ENCODE measurements around the gene MIGA1. TPM values are rescaled to one million over a fixed set of nuclear protein-coding genes. Genes with fewer than 3 reads are reported as not detected.

The MIGA1 gene
- total and polyA plus RNA-seq, 7 donors, result 1.2 to 22.2 (median 18.8) TPM

DNA sequence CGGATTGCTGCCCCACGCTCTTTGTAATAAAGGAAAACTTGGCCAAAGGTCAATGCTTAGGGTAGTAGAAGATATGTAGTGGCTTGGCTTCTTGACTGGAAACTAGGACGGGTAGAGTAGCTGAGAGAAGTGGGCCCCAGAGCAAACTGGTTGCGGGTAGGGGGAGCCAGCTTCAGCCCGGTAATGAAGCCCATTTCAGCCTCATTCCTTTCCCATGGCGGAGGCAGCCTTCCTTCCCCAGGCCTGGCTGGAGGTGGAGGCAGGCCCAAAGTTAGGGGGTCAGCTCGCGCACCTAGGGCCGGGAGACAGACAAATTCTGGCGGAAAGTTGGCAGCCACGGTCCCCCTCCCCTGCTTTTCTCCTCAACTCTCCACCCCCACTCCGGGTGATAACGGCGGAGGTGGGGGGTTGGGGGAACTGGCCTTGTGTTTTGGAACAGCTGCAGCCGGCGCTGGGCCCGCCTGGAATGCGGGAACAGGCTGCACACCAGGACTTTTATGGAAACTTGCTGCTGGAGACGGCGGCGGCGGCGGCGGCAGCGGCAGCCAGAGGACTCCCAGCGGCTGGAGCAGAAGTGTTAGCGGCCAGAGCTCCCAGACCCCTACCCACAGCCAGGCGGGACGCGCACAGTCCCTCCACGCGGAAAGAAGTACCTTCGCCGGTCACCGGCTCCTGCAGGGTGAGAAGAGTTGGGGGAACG is 108.8 kb downstream of the MIGA1 start, which contains the start of gene NEXN:
Gene NEXN, plus strand, starts transcription at position 544 of the 700 bp plus-strand sequence. CDS start 27,483 bp downstream, outside the sequence.
- Histone ChIP-seq H3K9me3 (no peaks in the 10 kb centered on the region), H3K27me3 (no peaks in the 10 kb centered on the region), H3K27ac (peak within 1 kb of the TSS; percentile 86 to 98 (median 94)), H3K36me3 (no peaks in the 10 kb centered on the region), H3K4me1 (peaks cover 0 to 43% (median 24%) of the 10 kb centered on the region in 4 donors), H3K4me3 (peak within 1 kb of the TSS; percentile 84 to 92 (median 88))
- intact Hi-C loops (cut with DNase I), result loop anchor here (2.0 kb wide), 1 partner anchor 55 kb away; no protein-coding TSS in a partner anchor
- peak; percentile 93 for DNase-seq
- WGBS, 2 donors, result 11 to 17% methylated on average over 36 of the region's 36 CpGs
- peak; percentile 38 to 66 for TF ChIP-seq POLR2A (IDR thresholded peaks at IDR 0.05)
- TF ChIP-seq EP300 (IDR thresholded peaks at IDR 0.05), result peak in 3 of 4 donors; percentile 41 to 55 (median 45)
- TF ChIP-seq, protein P1, sequence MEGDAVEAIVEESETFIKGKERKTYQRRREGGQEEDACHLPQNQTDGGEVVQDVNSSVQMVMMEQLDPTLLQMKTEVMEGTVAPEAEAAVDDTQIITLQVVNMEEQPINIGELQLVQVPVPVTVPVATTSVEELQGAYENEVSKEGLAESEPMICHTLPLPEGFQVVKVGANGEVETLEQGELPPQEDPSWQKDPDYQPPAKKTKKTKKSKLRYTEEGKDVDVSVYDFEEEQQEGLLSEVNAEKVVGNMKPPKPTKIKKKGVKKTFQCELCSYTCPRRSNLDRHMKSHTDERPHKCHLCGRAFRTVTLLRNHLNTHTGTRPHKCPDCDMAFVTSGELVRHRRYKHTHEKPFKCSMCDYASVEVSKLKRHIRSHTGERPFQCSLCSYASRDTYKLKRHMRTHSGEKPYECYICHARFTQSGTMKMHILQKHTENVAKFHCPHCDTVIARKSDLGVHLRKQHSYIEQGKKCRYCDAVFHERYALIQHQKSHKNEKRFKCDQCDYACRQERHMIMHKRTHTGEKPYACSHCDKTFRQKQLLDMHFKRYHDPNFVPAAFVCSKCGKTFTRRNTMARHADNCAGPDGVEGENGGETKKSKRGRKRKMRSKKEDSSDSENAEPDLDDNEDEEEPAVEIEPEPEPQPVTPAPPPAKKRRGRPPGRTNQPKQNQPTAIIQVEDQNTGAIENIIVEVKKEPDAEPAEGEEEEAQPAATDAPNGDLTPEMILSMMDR (IDR thresholded peaks at IDR 0.05), result no peak
- peak; percentile 68 to 82 (median 77) for TF ChIP-seq POLR2AphosphoS5 (IDR thresholded peaks at IDR 0.05)

GRCh38 chr1:77888781-77889642 is 109.6 kb downstream of the MIGA1 start:
- peak overlapping the region; percentile 84 to 92 (median 88) for H3K4me3 ChIP-seq
- intact Hi-C loops (cut with DNase I), result loop anchor here (2.0 kb wide), 1 partner anchor 56 kb away; no protein-coding TSS in a partner anchor
- WGBS, 2 donors, result 2% methylated on average over 46 of the region's 46 CpGs
- TF ChIP-seq POLR2A (IDR thresholded peaks at IDR 0.05) (no peak), EP300 (IDR thresholded peaks at IDR 0.05) (no peak), POLR2AphosphoS5 (IDR thresholded peaks at IDR 0.05) (no peak)
- TF ChIP-seq, protein P1 (IDR thresholded peaks at IDR 0.05), result no peak
- peak; percentile 74 for DNase-seq
- H3K9me3 ChIP-seq, result no peaks in the 10 kb centered on the region
- H3K27me3 ChIP-seq, result no peaks in the 10 kb centered on the region
- H3K27ac ChIP-seq, result peak overlapping the region; percentile 86 to 98 (median 94)
- H3K36me3 ChIP-seq, result peaks cover 0 to 4% (median 3%) of the 10 kb centered on the region in 4 donors
- H3K4me1 ChIP-seq, result peaks cover 0 to 43% (median 27%) of the 10 kb centered on the region in 4 donors

- TF ChIP-seq EP300 (IDR thresholded peaks at IDR 0.05) (peak in 1 of 4 donors; percentile 44), POLR2A (IDR thresholded peaks at IDR 0.05) (no peak), POLR2AphosphoS5 (IDR thresholded peaks at IDR 0.05) (peak in 2 of 4 donors; percentile 7 to 42)
- peak overlapping the region; percentile 84 to 92 (median 88) for H3K4me3 ChIP-seq
- no peaks in the 10 kb centered on the region for H3K27me3 ChIP-seq
- H3K9me3 ChIP-seq, result no peaks in the 10 kb centered on the region
- H3K4me1 ChIP-seq, result peaks cover 0 to 43% (median 30%) of the 10 kb centered on the region in 4 donors
- no peak for DNase-seq
- WGBS, 2 donors, result 71 to 74% methylated on average over 7 of the region's 7 CpGs
- intact Hi-C loops (cut with DNase I), result loop anchor here (2.0 kb wide), 1 partner anchor 57 kb away; no protein-coding TSS in a partner anchor
- peak overlapping the region; percentile 86 to 98 (median 94) for H3K27ac ChIP-seq
- H3K36me3 ChIP-seq, result peaks cover 0 to 9% (median 5%) of the 10 kb centered on the region in 4 donors
Measured at GRCh38 chr1:77889671-77890070, 110.2 kb downstream of the MIGA1 start.

- DNase-seq, result no peak
- H3K4me1 ChIP-seq, result peaks cover 0 to 56% (median 36%) of the 10 kb centered on the region in 4 donors
- intact Hi-C loops (cut with DNase I), result no loop called here
- H3K9me3 ChIP-seq, result no peaks in the 10 kb centered on the region
- peak overlapping the region in 2 of 4 donors; percentile 84 to 92 for H3K4me3 ChIP-seq
- WGBS, 2 donors, result 90 to 98% methylated on average over 1 of the region's 1 CpG
- peak overlapping the region in 3 of 4 donors; percentile 94 to 98 (median 95) for H3K27ac ChIP-seq
- H3K36me3 ChIP-seq, result peaks cover 0 to 10% (median 5%) of the 10 kb centered on the region in 4 donors
- TF ChIP-seq, protein P1 (IDR thresholded peaks at IDR 0.05), result no peak
- TF ChIP-seq POLR2AphosphoS5 (IDR thresholded peaks at IDR 0.05), result no peak
- no peak for TF ChIP-seq EP300 (IDR thresholded peaks at IDR 0.05)
- TF ChIP-seq POLR2A (IDR thresholded peaks at IDR 0.05), result no peak
- H3K27me3 ChIP-seq, result no peaks in the 10 kb centered on the region
Measured at GRCh38 chr1:77891200-77891599, 111.8 kb downstream of the MIGA1 start.

Data from sigmoid colon (tissue), 7 donors.